Lung (tissue), 12 donors: ENCODE results near the gene STK40. TPM values are rescaled to one million over a fixed set of nuclear protein-coding genes. Genes with fewer than 3 reads are reported as not detected.
A peak's percentile ranks its signal among the peaks of the same experiment; 100 is the strongest.

Experiments
- ATAC-seq: fragments of 200-7000 bp; cut with Tn5 transposase; one replicate; pipeline ENCODE4 v1.9.1; 2020; ENCODE audit warnings: moderate number of reproducible peaks; ENCODE audit not compliant: insufficient read depth, low FRiP score
- DNase-seq, 3 donors: peaks; one replicate each; pipeline ENCODE4 v3.0.0-alpha.2; 2013 to 2017
- H3K27ac ChIP-seq, 2 donors: one replicate each; pipeline ENCODE4 v1.5.1; 2013; ENCODE audit warnings: mild to moderate bottlenecking in 2 of 2, moderate library complexity in 2 of 2, control low read depth in 1 of 2, inconsistent platforms in 1 of 2, low read depth in 1 of 2, low read length in 1 of 2
- H3K27me3 ChIP-seq, 3 donors: one replicate each; pipeline ENCODE4 v1.5.1; 2013; ENCODE audit warnings: low read length in 2 of 3; ENCODE audit not compliant: control insufficient read depth in 3 of 3, insufficient read depth in 3 of 3
- H3K36me3 ChIP-seq, 4 donors: one replicate each; pipeline ENCODE4 v1.5.1; 2013; ENCODE audit warnings: low read length in 4 of 4, mild to moderate bottlenecking in 1 of 4, moderate library complexity in 1 of 4; ENCODE audit not compliant: control insufficient read depth in 4 of 4, insufficient read depth in 4 of 4
- H3K4me1 ChIP-seq, 5 donors: one replicate each; pipeline ENCODE4 v1.5.1; 2013; ENCODE audit warnings: low read length in 5 of 5, mild to moderate bottlenecking in 2 of 5, moderate library complexity in 1 of 5; ENCODE audit not compliant: control insufficient read depth in 5 of 5, insufficient read depth in 5 of 5
- H3K4me3 ChIP-seq: one replicate; pipeline ENCODE4 v1.5.1; 2013; ENCODE audit warnings: mild to moderate bottlenecking, control low read depth, moderate library complexity
- H3K9ac ChIP-seq, 2 donors: one replicate each; pipeline ENCODE4 v1.5.1; 2013; ENCODE audit warnings: low read length in 2 of 2, control low read depth in 1 of 2; ENCODE audit not compliant: insufficient read depth in 1 of 2
- H3K9me3 ChIP-seq, 4 donors: one replicate each; pipeline ENCODE4 v1.5.1; 2013; ENCODE audit warnings: low read length in 3 of 4, mild to moderate bottlenecking in 1 of 4, moderate library complexity in 1 of 4; ENCODE audit not compliant: control insufficient read depth in 4 of 4, insufficient read depth in 3 of 4
- CTCF ChIP-seq: IDR thresholded peaks from 2 replicates; pipeline ENCODE4 v1.5.1; 2012; ENCODE audit warnings: mild to moderate bottlenecking; ENCODE audit errors: control extremely low read depth, extremely low read depth
- WGBS, 2 donors: extraction: QIAGEN DNeasy Blood & Tissue Kit; methylation state at CpG; one replicate each; pipeline ENCODE4 v1.1.7; 2013; 5-methylcytosine and 5-hydroxymethylcytosine counted together
- polyA plus RNA-seq, 2 donors: library from polyadenylated mRNA; stranded (reverse); fragments of 200-250 nt; gene quantifications; one replicate each; pipeline ENCODE4 v1.2.1, GENCODE V29; 2013
- total RNA-seq, 2 donors: library from RNA; depleted of rRNA in 1 of 2; stranded (reverse); fragments of >200 nt in 1 of 2; gene quantifications; one replicate each; pipeline ENCODE4 v1.2.1, GENCODE V29; 2014 to 2021
- donor health status: control.
- donor health status: control.
- donor health status: Bipolar disorder and iron deficiency.
- donor health status: healthy.
- donor health status: DM: yes; HTN: yes; CAD: no.

The STK40 gene
- total and polyA plus RNA-seq, 4 donors = 25.4 to 82.9 (median 48.7) TPM

GRCh38 chr1:36398370-36398977 lies 12.8 kb upstream of the STK40 start:
- WGBS, 2 donors = 82 to 91% methylated on average over 7 of the region's 7 CpGs
- TF ChIP-seq CTCF = no peak
- Histone ChIP-seq H3K4me3 (no peak overlapping the region), H3K27me3 (no peaks in the 10 kb centered on the region), H3K4me1 (peaks cover 0 to 12% (median 3%) of the 10 kb centered on the region in 5 donors), H3K27ac (peak overlapping the region in 1 of 2 donors; percentile 66), H3K36me3 (peaks cover 0 to 6% (median 0%) of the 10 kb centered on the region in 4 donors), H3K9me3 (no peaks in the 10 kb centered on the region), H3K9ac (no peak overlapping the region)
- ATAC-seq (no peak), DNase-seq (no peak)

- DNase-seq = peak; percentile 95 to 97 (median 97)
Measured at GRCh38 chr1:36397378-36398230, 11.9 kb upstream of the STK40 start, which contains the start of gene LSM10. TSS of gene LSM10 (minus strand) at chr1:36397908. CDS start at chr1:36394129, 3,779 bp downstream.

GRCh38 chr1:36397083-36397377 lies 11.3 kb upstream of the STK40 start:
- Histone ChIP-seq H3K36me3 (peaks cover 0 to 21% (median 4%) of the 10 kb centered on the region in 4 donors), H3K27ac (peak overlapping the region; percentile 95 to 97), H3K27me3 (no peaks in the 10 kb centered on the region), H3K9me3 (no peaks in the 10 kb centered on the region), H3K4me1 (peaks cover 0 to 12% (median 3%) of the 10 kb centered on the region in 5 donors), H3K9ac (peak overlapping the region; percentile 77 to 84), H3K4me3 (peak overlapping the region; percentile 60)
- WGBS, 2 donors = 6 to 12% methylated on average over 5 of the region's 5 CpGs
- ATAC-seq (no peak), DNase-seq (no peak)
- TF ChIP-seq CTCF = no peak

More at GRCh38 chr1:36397378-36398230, 11.9 kb upstream of the STK40 start, which contains the start of gene LSM10:
- H3K27me3 ChIP-seq = no peaks in the 10 kb centered on the region
- no peak for TF ChIP-seq CTCF
- H3K4me1 ChIP-seq = peaks cover 0 to 12% (median 3%) of the 10 kb centered on the region in 5 donors
- peak within 1 kb of the TSS; percentile 77 to 84 for H3K9ac ChIP-seq
- peak within 1 kb of the TSS; percentile 95 to 97 for H3K27ac ChIP-seq
- ATAC-seq = peak; percentile 90
- 0% methylated on average over 58 to 60 of the region's 60 CpGs for WGBS, 2 donors
- peak within 1 kb of the TSS; percentile 60 for H3K4me3 ChIP-seq
- H3K36me3 ChIP-seq = peaks cover 0 to 15% (median 0%) of the 10 kb centered on the region in 4 donors
- no peaks in the 10 kb centered on the region for H3K9me3 ChIP-seq
